GM12801 (cell line): ENCODE measurements around the gene MSRB3.

Experiments used
- TF ChIP-seq, protein P1 (sequence below): IDR thresholded peaks from one replicate; pipeline ENCODE4 v1.5.1; 2011; ENCODE audit warnings: control low read depth; ENCODE audit not compliant: insufficient read length; ENCODE audit errors: extremely low read depth

MSRB3 gene

DNA sequence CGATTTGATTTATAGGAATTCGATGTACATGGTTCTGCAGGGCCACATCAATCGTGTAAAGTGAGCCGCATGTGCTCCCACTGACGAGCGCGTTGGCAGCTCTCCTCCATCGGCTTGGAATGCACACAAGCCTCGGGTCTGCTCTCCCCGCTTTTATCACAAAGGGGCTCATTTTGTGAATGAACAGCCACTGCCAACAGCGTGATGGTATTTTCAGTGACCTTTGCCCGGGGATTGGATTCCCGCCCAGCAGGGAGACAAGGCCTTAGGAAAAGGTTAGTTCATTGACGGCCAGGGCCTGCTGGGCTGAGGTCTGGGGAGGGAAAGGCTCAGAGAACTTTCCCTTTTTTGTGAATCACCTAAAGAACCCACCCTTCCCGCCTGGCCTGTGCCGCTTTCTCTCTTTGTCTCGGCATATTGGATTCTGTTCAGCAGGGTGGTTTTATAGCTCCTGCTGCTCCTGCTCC, 232.1 kb downstream of the MSRB3 start:
- TF ChIP-seq, protein P1, sequence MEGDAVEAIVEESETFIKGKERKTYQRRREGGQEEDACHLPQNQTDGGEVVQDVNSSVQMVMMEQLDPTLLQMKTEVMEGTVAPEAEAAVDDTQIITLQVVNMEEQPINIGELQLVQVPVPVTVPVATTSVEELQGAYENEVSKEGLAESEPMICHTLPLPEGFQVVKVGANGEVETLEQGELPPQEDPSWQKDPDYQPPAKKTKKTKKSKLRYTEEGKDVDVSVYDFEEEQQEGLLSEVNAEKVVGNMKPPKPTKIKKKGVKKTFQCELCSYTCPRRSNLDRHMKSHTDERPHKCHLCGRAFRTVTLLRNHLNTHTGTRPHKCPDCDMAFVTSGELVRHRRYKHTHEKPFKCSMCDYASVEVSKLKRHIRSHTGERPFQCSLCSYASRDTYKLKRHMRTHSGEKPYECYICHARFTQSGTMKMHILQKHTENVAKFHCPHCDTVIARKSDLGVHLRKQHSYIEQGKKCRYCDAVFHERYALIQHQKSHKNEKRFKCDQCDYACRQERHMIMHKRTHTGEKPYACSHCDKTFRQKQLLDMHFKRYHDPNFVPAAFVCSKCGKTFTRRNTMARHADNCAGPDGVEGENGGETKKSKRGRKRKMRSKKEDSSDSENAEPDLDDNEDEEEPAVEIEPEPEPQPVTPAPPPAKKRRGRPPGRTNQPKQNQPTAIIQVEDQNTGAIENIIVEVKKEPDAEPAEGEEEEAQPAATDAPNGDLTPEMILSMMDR: no peak

DNA sequence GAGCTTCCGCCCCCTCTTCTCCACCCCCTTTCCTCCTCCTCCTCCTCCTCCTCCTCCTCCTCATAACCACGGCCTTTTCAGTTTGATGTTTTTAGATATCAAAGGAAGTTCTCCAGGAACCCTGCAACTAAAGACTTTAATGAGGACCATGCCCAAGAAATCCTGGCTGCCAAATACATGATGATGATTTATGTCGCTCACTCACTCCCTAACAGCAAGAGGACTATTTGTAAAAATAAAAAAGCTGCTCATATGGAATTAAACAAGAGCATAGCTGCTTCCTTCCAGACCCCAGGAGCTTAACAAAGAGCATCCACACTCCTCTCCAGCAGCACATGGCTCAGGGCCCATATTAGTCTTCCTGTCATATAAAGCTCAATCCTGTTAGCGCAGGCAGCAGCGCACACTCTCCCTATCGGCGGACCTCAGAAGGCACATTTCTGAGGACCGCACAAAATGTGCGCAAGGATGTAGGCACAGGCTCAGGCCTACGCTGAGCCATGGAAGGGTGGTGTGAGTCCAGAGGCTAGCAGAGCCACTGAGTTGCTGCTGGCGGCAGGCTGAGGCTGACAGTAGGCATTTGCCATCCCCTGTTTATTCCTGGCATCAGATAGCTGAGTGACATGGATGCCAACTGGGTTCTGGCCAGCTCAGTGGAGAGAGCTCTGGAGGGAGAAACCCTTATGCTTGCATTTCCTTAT, 232.8 kb downstream of the MSRB3 start:
- TF ChIP-seq, protein P1: no peak

DNA sequence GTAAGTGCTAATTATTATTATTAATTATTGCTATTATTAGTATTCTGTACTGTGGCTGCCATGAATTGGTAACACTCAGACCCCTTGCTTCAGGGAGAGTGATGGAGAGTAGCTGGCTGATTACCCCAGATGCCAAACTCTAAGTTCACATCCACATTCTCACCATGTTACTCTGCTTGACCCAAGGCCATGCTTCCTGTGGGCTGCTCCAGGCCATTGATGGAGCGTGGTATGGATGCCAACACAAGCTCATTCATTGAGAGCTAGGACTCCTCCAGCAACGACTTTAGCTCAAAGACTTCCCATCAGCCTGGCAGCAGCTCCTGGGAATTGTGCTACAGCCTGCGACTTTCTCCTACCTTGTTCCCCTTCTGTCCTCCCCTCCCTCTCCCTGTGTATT, 233.4 kb downstream of the MSRB3 start:
- TF ChIP-seq, protein P1: no peak
